ENCODE data around the gene GFRA1.
"Not testable (repeated sequence)": the region's sequence is repeated elsewhere in the genome, so short reads cannot be mapped to it uniquely, and the experiment has no call there.

GFRA1 gene

GRCh38 chr10:116056445-116057293 is 216.3 kb downstream of the GFRA1 start:
- FAIRE-seq: no peak

GRCh38 chr10:116055917-116056252 is 217.1 kb downstream of the GFRA1 start:
- no peak for FAIRE-seq

- no peak for FAIRE-seq
Measured at GRCh38 chr10:116055252-116055916, 217.6 kb downstream of the GFRA1 start.

- FAIRE-seq: no peak
Measured at GRCh38 chr10:116053910-116054309, 219.1 kb downstream of the GFRA1 start.

- not testable (repeated sequence) for FAIRE-seq
Measured at GRCh38 chr10:116053009-116053730, 219.8 kb downstream of the GFRA1 start.

GRCh38 chr10:116052522-116052921 is 220.5 kb downstream of the GFRA1 start:
- not testable (repeated sequence) for FAIRE-seq

- no peak for FAIRE-seq
Measured at GRCh38 chr10:116049974-116050304, 223.1 kb downstream of the GFRA1 start.

- no peak for FAIRE-seq
Measured at GRCh38 chr10:116049158-116049973, 223.6 kb downstream of the GFRA1 start.

- no peak for FAIRE-seq
Measured at GRCh38 chr10:116045366-116046356, 227.3 kb downstream of the GFRA1 start.

GRCh38 chr10:116044801-116045248 is 228.2 kb downstream of the GFRA1 start:
- FAIRE-seq: no peak

- FAIRE-seq: no peak
Measured at GRCh38 chr10:116043861-116044260, 229.1 kb downstream of the GFRA1 start.

- no peak for FAIRE-seq
Measured at GRCh38 chr10:116043304-116043703, 229.7 kb downstream of the GFRA1 start.

- no peak for FAIRE-seq
Measured at GRCh38 chr10:116041948-116042347, 231.1 kb downstream of the GFRA1 start.

GRCh38 chr10:116039612-116040011 is 233.4 kb downstream of the GFRA1 start:
- FAIRE-seq: no peak

GRCh38 chr10:116038259-116038658 is 234.7 kb downstream of the GFRA1 start:
- no peak for FAIRE-seq

- FAIRE-seq: not testable (repeated sequence)
Measured at GRCh38 chr10:116035406-116035805, 237.6 kb downstream of the GFRA1 start.

- no peak for FAIRE-seq
Measured at GRCh38 chr10:116030576-116030975, 242.4 kb downstream of the GFRA1 start.

GRCh38 chr10:116029826-116030225 is 243.2 kb downstream of the GFRA1 start:
- no peak for FAIRE-seq

GRCh38 chr10:116027355-116027754 is 245.7 kb downstream of the GFRA1 start:
- FAIRE-seq: no peak

GRCh38 chr10:116026725-116027124 is 246.3 kb downstream of the GFRA1 start:
- no peak for FAIRE-seq

- no peak for FAIRE-seq
Measured at GRCh38 chr10:116026315-116026714, 246.7 kb downstream of the GFRA1 start.
